NCI-H2081 treated with DMSO at 0.1 percent for 48 hours (cell line): Measurements from ENCODE around the gene PCDHGA2.
"Not testable (repeated sequence)": the region's sequence is repeated elsewhere in the genome, so short reads cannot be mapped to it uniquely, and the experiment has no call there.

Experiments used
- DNase-seq: peaks from one replicate; lab custom pipeline; 2025; lab: John Stamatoyannopoulos, UW

Gene PCDHGA2

DNA sequence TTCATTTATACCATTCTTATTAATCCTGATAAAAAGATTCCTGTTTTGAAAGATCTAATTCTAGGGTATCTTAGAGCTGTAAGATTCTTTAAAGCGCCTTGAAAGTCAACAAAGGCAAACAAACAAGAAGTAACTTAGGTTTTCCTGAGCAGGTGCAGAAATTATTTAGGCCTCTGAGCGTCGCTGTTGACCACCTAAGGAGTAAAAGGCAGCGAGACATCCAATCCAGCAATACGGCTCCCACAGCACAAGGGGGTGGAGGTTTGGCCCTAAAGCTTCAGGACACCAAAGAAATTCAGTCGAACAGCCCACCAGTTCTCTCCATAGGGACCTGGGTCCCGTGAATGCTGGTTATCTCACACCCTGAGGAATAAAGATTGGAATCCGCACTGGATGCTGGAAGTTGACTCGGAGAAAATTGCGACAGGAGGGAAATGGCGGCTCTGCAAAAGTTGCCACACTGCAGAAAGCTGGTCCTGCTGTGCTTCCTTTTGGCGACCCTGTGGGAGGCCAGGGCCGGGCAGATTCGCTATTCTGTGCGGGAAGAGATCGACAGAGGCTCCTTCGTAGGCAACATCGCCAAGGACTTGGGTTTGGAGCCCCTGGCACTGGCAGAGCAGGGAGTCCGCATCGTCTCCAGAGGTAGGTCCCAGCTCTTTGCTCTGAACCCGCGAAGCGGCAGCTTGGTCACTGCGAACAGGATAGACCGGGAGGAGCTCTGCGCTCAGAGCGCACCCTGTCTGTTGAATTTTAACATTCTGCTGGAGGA, at the start of gene PCDHGA2:
PCDHGA2 (plus strand) TSS at position 223 of the 769 bp plus-strand sequence.
- no peak for DNase-seq

GRCh38 chr5:141298376-141298775, 40.2 kb upstream of the PCDHGA2 start:
- DNase-seq = no peak

- no peak for DNase-seq
Measured at GRCh38 chr5:141303756-141304155, 34.8 kb upstream of the PCDHGA2 start, which contains the start of gene SLC25A2. SLC25A2 (minus strand) TSS chr5:141304049; CDS start chr5:141303865, 184 bp downstream.

- no peak for DNase-seq
Measured at GRCh38 chr5:141306630-141307029, 31.9 kb upstream of the PCDHGA2 start.

- DNase-seq = no peak
Measured at GRCh38 chr5:141313711-141314110, 24.8 kb upstream of the PCDHGA2 start.

- DNase-seq = not testable (repeated sequence)
Measured at GRCh38 chr5:141316963-141317362, 21.6 kb upstream of the PCDHGA2 start.

DNA sequence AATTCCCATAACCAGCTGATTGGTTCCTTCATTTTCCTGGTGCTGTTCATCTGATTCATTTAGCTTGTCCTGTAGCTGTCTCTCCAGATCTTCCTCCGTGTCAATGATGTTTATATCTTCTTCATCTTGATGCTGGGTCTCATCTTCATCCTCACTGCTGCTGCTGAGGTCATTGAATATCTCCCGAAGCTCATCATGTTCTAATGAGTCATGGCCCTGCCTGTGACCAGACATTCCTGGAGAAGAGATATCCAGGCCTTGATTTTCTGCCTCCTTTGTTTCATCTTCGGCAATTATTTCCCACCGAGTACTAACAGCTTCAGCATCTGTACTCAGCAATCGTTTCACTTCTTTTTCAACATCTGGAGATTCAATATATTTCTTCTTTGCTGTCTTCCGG, 19.4 kb upstream of the PCDHGA2 start:
- no peak for DNase-seq

- DNase-seq = no peak
Measured at GRCh38 chr5:141319699-141320098, 18.9 kb upstream of the PCDHGA2 start.

- peak; percentile 44 for DNase-seq
Measured at GRCh38 chr5:141320225-141321169, 18.1 kb upstream of the PCDHGA2 start, which contains the start of gene TAF7. TAF7 (minus strand) TSS chr5:141320784; CDS start chr5:141320044, 740 bp downstream.

- DNase-seq = no peak
Measured at GRCh38 chr5:141322261-141322660, 16.3 kb upstream of the PCDHGA2 start.

DNA sequence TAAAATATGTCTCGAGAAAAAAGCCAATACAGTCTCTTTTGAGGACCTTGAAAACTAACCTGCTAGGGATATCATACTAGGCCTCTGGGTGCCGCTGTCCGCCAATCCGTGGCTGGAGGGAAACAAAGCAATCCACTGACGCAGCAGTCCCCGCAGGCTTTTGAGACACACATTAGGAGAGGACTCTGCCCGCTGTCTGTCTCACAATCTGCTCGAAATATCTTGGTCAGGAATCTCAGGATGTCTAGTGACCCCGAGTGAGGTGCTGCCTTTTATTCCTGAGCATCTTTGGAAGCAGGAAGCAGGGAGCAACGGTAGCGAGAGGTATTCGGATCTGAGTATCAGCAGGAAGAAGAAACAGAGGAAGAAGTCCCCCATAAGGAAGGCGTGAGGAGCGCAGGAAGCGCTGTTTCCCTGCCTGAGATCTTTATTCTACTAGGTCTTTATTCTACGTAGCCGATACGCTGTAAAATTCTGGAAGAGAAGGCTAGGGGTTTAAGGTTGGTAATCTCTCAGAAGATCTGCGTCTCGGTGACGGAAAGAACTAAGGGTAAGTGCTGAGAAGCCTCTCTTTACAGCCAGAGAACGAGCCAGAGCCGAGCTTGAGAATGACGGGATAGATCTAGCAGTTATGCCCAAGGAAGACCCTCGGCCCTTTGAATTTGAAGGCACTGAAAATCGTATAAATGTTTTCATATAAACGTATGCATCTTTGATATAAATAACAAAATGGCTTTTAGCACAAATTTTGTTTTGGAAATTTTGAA, 12.3 kb upstream of the PCDHGA2 start:
- peak; percentile 48 for DNase-seq

- no peak for DNase-seq
Measured at GRCh38 chr5:141328231-141328630, 10.3 kb upstream of the PCDHGA2 start.

GRCh38 chr5:141330299-141331080, 8.1 kb upstream of the PCDHGA2 start, which contains the start of gene PCDHGA1:
PCDHGA1 (plus strand) TSS chr5:141330514.
- DNase-seq = no peak

GRCh38 chr5:141332571-141332970, 6.0 kb upstream of the PCDHGA2 start:
- DNase-seq = not testable (repeated sequence)

- DNase-seq = not testable (repeated sequence)
Measured at GRCh38 chr5:141340781-141341354, 2.3 kb downstream of the PCDHGA2 start.

GRCh38 chr5:141342773-141343172, 4.2 kb downstream of the PCDHGA2 start:
- DNase-seq = no peak

DNA sequence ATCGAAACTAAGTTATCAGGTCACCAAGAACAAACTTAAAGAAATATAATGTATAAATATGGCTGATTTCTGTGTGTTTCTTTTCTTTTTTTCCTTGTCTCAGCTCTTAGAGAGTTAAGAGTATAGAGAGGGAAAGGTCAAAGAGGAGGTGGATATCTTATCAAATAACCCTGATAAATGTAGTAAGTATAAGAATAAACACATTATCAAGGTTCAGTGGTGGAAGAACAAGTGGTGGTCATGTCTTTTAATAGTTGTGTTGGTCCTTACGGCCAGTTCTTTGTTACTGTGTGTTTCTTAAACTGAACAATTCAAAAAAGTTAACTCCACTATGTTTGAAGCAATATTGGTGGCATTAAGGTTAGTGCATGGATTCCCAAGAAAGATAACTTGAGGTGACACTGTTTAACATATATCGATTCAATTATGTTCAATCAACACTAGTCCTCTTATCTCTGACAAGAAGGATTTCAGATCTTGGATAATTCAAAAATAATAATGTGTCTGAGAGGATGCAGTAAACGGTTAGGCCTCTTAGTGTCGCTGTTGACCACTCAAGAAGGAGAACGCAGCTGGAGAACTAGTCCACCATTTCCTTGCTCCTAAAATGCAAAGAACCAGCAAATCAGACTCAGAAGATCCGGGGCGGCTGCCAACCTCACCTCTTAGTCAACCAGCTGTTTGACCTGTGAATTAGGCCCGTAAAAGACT, 4.8 kb downstream of the PCDHGA2 start, which contains the start of gene PCDHGA3:
PCDHGA3 (plus strand) TSS at position 588 of the 711 bp plus-strand sequence. CDS start 205 bp downstream, outside the sequence.
- DNase-seq = no peak

- no peak for DNase-seq
Measured at GRCh38 chr5:141343953-141344463, 5.4 kb downstream of the PCDHGA2 start.

- no peak for DNase-seq
Measured at GRCh38 chr5:141345327-141345726, 6.8 kb downstream of the PCDHGA2 start.
